ENCODE data around the gene GLI1. TPM values are rescaled to one million over a fixed set of nuclear protein-coding genes. Genes with fewer than 3 reads are reported as not detected.
A peak's percentile ranks its signal among the peaks of the same experiment; 100 is the strongest.

Gene GLI1
- total RNA-seq, 1 donor from 2014 or later = 6.8 TPM

DNA sequence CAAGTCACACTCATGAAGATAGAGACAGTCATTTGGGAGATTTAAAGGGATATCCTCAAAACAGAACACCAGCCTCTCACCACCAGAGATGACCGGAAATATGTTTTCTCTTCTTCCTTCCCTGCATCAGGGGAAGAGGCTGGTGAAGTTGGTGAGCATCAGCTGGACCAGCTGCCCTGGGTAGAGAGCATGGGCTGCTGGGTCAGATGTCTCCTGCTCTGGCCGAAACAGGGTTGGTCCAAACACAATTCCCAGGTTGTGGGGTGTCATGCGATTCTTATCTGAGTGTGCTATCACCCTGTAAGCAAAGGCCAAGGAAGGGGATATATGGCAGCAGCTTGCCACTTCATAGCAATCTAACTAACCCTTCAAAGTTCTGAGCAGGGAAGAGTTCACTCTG, 12.8 kb downstream of the GLI1 start:
- Mint-ChIP-seq H3K27ac (ENCODE audit: unreplicated experiment) (no peak overlapping the region), H3K27me3 (ENCODE audit: low read depth) (peaks cover 30% of the 10 kb centered on the region), H3K9me3 (ENCODE audit: low read depth) (no peaks in the 10 kb centered on the region), H3K4me3 (ENCODE audit: unreplicated experiment) (no peak overlapping the region), H3K36me3 (ENCODE audit: low read depth) (peaks cover 3% of the 10 kb centered on the region), H3K4me1 (ENCODE audit: low read depth) (peaks cover 13% of the 10 kb centered on the region)
- DNase-seq (ENCODE audit: low spot score) = peak; percentile 17
- TF ChIP-seq, protein P1, sequence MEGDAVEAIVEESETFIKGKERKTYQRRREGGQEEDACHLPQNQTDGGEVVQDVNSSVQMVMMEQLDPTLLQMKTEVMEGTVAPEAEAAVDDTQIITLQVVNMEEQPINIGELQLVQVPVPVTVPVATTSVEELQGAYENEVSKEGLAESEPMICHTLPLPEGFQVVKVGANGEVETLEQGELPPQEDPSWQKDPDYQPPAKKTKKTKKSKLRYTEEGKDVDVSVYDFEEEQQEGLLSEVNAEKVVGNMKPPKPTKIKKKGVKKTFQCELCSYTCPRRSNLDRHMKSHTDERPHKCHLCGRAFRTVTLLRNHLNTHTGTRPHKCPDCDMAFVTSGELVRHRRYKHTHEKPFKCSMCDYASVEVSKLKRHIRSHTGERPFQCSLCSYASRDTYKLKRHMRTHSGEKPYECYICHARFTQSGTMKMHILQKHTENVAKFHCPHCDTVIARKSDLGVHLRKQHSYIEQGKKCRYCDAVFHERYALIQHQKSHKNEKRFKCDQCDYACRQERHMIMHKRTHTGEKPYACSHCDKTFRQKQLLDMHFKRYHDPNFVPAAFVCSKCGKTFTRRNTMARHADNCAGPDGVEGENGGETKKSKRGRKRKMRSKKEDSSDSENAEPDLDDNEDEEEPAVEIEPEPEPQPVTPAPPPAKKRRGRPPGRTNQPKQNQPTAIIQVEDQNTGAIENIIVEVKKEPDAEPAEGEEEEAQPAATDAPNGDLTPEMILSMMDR (IDR thresholded peaks at IDR 0.05) = no peak

DNA sequence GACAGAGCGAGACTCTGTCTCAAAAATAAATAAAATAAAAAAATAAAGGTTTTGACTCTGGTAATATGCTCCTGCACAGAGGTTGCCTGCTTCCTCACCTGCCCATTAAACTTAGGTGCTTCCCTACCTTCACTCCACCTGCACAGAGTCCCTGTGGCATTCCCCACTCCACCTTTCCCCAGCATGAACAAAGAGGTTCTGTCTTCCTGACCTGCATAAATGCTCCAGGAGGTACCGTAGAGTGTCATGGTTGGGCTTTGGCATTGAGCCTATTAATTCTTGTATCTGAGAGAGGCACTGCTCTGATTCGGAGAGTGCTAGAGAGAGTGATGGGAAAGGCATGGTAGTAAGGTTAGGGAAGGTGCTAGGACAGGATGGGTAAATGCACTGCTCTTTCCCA, 13.8 kb downstream of the GLI1 start:
- TF ChIP-seq, protein P1 (IDR thresholded peaks at IDR 0.05) = no peak
- H3K27ac Mint-ChIP-seq (ENCODE audit: unreplicated experiment) = no peak overlapping the region
- no peak overlapping the region for H3K4me3 Mint-ChIP-seq (ENCODE audit: unreplicated experiment)
- H3K4me1 Mint-ChIP-seq (ENCODE audit: low read depth) = peaks cover 17% of the 10 kb centered on the region
- H3K27me3 Mint-ChIP-seq (ENCODE audit: low read depth) = peaks cover 30% of the 10 kb centered on the region
- DNase-seq (ENCODE audit: low spot score) = peak; percentile 1
- no peaks in the 10 kb centered on the region for H3K36me3 Mint-ChIP-seq (ENCODE audit: low read depth)
- no peaks in the 10 kb centered on the region for H3K9me3 Mint-ChIP-seq (ENCODE audit: low read depth)

DNA sequence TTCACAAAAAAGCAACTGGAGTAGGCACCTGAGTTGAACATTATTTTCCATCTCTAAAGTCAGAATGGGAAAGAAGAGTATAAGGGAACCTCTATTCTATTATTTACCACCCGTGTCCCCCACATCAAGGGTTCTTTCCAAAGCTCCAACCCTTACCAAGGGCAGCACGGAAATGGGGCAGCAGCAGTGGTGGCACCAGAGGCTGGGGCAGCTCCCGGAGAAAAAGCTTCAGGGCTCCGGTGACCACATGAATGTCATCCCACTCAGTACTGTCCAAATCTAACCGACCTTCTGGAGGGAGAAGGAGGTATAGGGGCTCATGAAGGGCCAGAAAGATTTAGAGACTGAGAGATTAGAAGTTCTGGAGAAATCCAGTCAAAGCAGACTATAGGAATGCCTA, 14.3 kb downstream of the GLI1 start:
- DNase-seq (ENCODE audit: low spot score) = peak; percentile 2
- peaks cover 17% of the 10 kb centered on the region for H3K4me1 Mint-ChIP-seq (ENCODE audit: low read depth)
- H3K36me3 Mint-ChIP-seq (ENCODE audit: low read depth) = no peaks in the 10 kb centered on the region
- no peaks in the 10 kb centered on the region for H3K9me3 Mint-ChIP-seq (ENCODE audit: low read depth)
- H3K27ac Mint-ChIP-seq (ENCODE audit: unreplicated experiment) = no peak overlapping the region
- TF ChIP-seq, protein P1 (IDR thresholded peaks at IDR 0.05) = no peak
- no peak overlapping the region for H3K4me3 Mint-ChIP-seq (ENCODE audit: unreplicated experiment)
- H3K27me3 Mint-ChIP-seq (ENCODE audit: low read depth) = peaks cover 30% of the 10 kb centered on the region

DNA sequence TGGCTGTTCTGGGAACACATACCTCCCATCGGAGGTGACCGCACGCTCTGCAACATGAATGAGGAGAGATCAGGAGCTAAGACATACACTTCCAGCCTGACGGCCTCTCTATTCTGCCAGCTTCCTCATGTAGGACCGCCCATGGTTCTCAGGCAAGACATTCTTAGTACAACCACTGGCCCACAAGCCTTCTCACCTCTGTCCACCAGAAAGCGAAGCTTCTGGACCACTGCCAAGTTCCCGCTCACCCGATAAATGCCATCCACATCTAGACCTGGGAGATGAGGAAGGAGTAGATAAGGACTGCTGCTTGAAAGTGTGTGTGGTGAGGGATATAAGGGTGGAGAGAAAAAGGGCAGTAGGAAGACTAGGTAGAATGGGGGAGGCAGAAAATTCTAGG, 14.8 kb downstream of the GLI1 start:
- peaks cover 19% of the 10 kb centered on the region for H3K4me1 Mint-ChIP-seq (ENCODE audit: low read depth)
- H3K27me3 Mint-ChIP-seq (ENCODE audit: low read depth) = peaks cover 30% of the 10 kb centered on the region
- H3K36me3 Mint-ChIP-seq (ENCODE audit: low read depth) = no peaks in the 10 kb centered on the region
- no peaks in the 10 kb centered on the region for H3K9me3 Mint-ChIP-seq (ENCODE audit: low read depth)
- no peak overlapping the region for H3K4me3 Mint-ChIP-seq (ENCODE audit: unreplicated experiment)
- H3K27ac Mint-ChIP-seq (ENCODE audit: unreplicated experiment) = no peak overlapping the region
- peak; percentile 39 for DNase-seq (ENCODE audit: low spot score)
- TF ChIP-seq, protein P1 (IDR thresholded peaks at IDR 0.05) = no peak

DNA sequence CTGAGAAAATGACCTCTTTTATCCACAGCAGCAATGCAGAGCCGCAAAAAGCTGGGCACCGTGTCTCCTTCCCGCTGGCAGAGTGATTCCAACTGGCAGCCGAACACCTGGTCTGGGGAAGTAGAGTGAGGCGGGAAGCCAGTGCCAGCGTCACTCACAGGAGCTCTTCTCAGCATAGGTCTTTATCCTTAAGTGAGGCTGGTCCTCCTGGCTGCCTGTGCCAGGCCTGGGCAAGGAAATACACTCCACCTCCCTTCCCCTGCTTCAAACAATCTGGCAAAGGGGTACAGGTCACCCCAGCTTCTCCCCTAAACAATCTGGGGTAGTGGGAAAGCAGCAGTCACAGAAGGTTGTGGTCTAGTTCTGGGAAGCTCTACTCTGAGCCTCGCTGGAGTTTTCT, 15.3 kb downstream of the GLI1 start:
- no peak overlapping the region for H3K4me3 Mint-ChIP-seq (ENCODE audit: unreplicated experiment)
- H3K27ac Mint-ChIP-seq (ENCODE audit: unreplicated experiment) = no peak overlapping the region
- H3K36me3 Mint-ChIP-seq (ENCODE audit: low read depth) = no peaks in the 10 kb centered on the region
- peak; percentile 39 for DNase-seq (ENCODE audit: low spot score)
- H3K4me1 Mint-ChIP-seq (ENCODE audit: low read depth) = peaks cover 21% of the 10 kb centered on the region
- H3K9me3 Mint-ChIP-seq (ENCODE audit: low read depth) = no peaks in the 10 kb centered on the region
- peaks cover 30% of the 10 kb centered on the region for H3K27me3 Mint-ChIP-seq (ENCODE audit: low read depth)
- TF ChIP-seq, protein P1 (IDR thresholded peaks at IDR 0.05) = no peak
